Activated CD8-positive, alpha-beta memory T cell treated with anti-CD3 and anti-CD28 coated beads, Interleukin-2, amount 10 ng/mL, durations not matched to agents 7 days and 5 days (primary cell): ENCODE data around the gene HMGB3. TPM values are rescaled to one million over a fixed set of nuclear protein-coding genes. Genes with fewer than 3 reads are reported as not detected.
"Not testable (repeated sequence)": the region's sequence is repeated elsewhere in the genome, so short reads cannot be mapped to it uniquely, and the experiment has no call there.

Source experiments
- ATAC-seq: fragments of 150-1000 bp; cut with Tn5 transposase; one replicate; pipeline ENCODE4 v1.10.0; 2021; ENCODE audit warnings: moderate library complexity
- CTCF ChIA-PET: fragments of 350-600 bp; sonication (Branson Sonifier 250); formaldehyde crosslinking; loops from one replicate; lab custom pipeline; 2021; ENCODE audit warnings: antibody characterized with exemption; lab: Charles Lee
- DNase-seq: peaks from one replicate; pipeline ENCODE4 v3.0.0-alpha.2; 2020
- H3K27ac Mint-ChIP-seq: one replicate; pipeline ENCODE4 v1.8.0; 2021; ENCODE audit warnings: mild to moderate bottlenecking, mixed read lengths
- H3K27me3 Mint-ChIP-seq: one replicate; pipeline ENCODE4 v1.8.0; 2021; ENCODE audit warnings: mixed read lengths
- H3K36me3 Mint-ChIP-seq: one replicate; pipeline ENCODE4 v1.8.0; 2021; ENCODE audit warnings: mild to moderate bottlenecking, mixed read lengths
- H3K4me1 Mint-ChIP-seq: one replicate; pipeline ENCODE4 v1.8.0; 2021; ENCODE audit warnings: mixed read lengths
- H3K4me3 Mint-ChIP-seq: one replicate; pipeline ENCODE4 v1.8.0; 2021; ENCODE audit warnings: mild to moderate bottlenecking, moderate library complexity, mixed read lengths
- H3K9me3 Mint-ChIP-seq: one replicate; pipeline ENCODE4 v1.8.0; 2022; ENCODE audit warnings: low read depth, mixed read lengths
- total RNA-seq, 2 experiments: library from RNA; stranded (reverse); gene quantifications; one replicate each; pipeline ENCODE4 v1.2.3, GENCODE V29; 2021

HMGB3 gene
- total RNA-seq, 2 experiments from 2014 or later: 32.3 to 47.3 TPM

GRCh38 chrX:150984169-150984824 lies 1.2 kb downstream of the HMGB3 start:
- CTCF ChIA-PET: no interaction called here
- Mint-ChIP-seq H3K9me3 (no peaks in the 10 kb centered on the region), H3K4me3 (peak overlapping the region; percentile 72), H3K27ac (peak overlapping the region; percentile 73), H3K27me3 (peaks cover 11% of the 10 kb centered on the region), H3K36me3 (peaks cover 6% of the 10 kb centered on the region), H3K4me1 (peaks cover 12% of the 10 kb centered on the region)
- DNase-seq: no peak
- peak; percentile 2 for ATAC-seq

- H3K27me3 Mint-ChIP-seq, CTCF ChIA-PET, H3K27ac Mint-ChIP-seq, H3K4me1 Mint-ChIP-seq, ATAC-seq, H3K4me3 Mint-ChIP-seq, H3K9me3 Mint-ChIP-seq, DNase-seq, H3K36me3 Mint-ChIP-seq: not testable (repeated sequence)
These were observed 4.6 kb downstream of the HMGB3 start for GRCh38 chrX:150987687-150988086.

- Mint-ChIP-seq H3K4me1 (peaks cover 7% of the 10 kb centered on the region), H3K36me3 (peaks cover 8% of the 10 kb centered on the region), H3K9me3 (no peaks in the 10 kb centered on the region), H3K27ac (no peak overlapping the region), H3K27me3 (peaks cover 2% of the 10 kb centered on the region), H3K4me3 (no peak overlapping the region)
- CTCF ChIA-PET: no interaction called here
- no peak for DNase-seq
- ATAC-seq: no peak
These were observed 6.3 kb downstream of the HMGB3 start for GRCh38 chrX:150989420-150989819.

GRCh38 chrX:150990910-150991309 lies 7.8 kb downstream of the HMGB3 start:
- Mint-ChIP-seq H3K27me3 (no peaks in the 10 kb centered on the region), H3K36me3 (peaks cover 8% of the 10 kb centered on the region), H3K9me3 (no peaks in the 10 kb centered on the region), H3K4me3 (no peak overlapping the region), H3K4me1 (no peaks in the 10 kb centered on the region), H3K27ac (no peak overlapping the region)
- DNase-seq (no peak), ATAC-seq (no peak)
- CTCF ChIA-PET: interaction anchor here (1.4 kb wide), 1 partner anchor 220 kb away, joined by 3 read pairs; no protein-coding TSS in a partner anchor

GRCh38 chrX:151000861-151001331 lies 17.8 kb downstream of the HMGB3 start:
- CTCF ChIA-PET: no interaction called here
- Mint-ChIP-seq H3K4me1 (no peaks in the 10 kb centered on the region), H3K9me3 (no peaks in the 10 kb centered on the region), H3K4me3 (no peak overlapping the region), H3K27me3 (no peaks in the 10 kb centered on the region), H3K36me3 (no peaks in the 10 kb centered on the region), H3K27ac (no peak overlapping the region)
- ATAC-seq (no peak), DNase-seq (no peak)

- no peaks in the 10 kb centered on the region for H3K36me3 Mint-ChIP-seq
- no peaks in the 10 kb centered on the region for H3K4me1 Mint-ChIP-seq
- peaks cover under 1% of the 10 kb centered on the region for H3K27me3 Mint-ChIP-seq
- H3K27ac Mint-ChIP-seq: no peak overlapping the region
- CTCF ChIA-PET: no interaction called here
- H3K4me3 Mint-ChIP-seq: no peak overlapping the region
- ATAC-seq: no peak
- H3K9me3 Mint-ChIP-seq: no peaks in the 10 kb centered on the region
- no peak for DNase-seq
These were observed 20.9 kb downstream of the HMGB3 start for GRCh38 chrX:151004085-151004484.

- Mint-ChIP-seq H3K9me3 (no peaks in the 10 kb centered on the region), H3K4me1 (no peaks in the 10 kb centered on the region), H3K4me3 (no peak overlapping the region), H3K36me3 (no peaks in the 10 kb centered on the region), H3K27me3 (peaks cover 2% of the 10 kb centered on the region), H3K27ac (no peak overlapping the region)
- ATAC-seq (no peak), DNase-seq (no peak)
- CTCF ChIA-PET: no interaction called here
These were observed 23.4 kb downstream of the HMGB3 start for GRCh38 chrX:151006410-151007109.

GRCh38 chrX:151009582-151009981 lies 26.4 kb downstream of the HMGB3 start:
- H3K36me3 Mint-ChIP-seq: no peaks in the 10 kb centered on the region
- no peak for ATAC-seq
- H3K27me3 Mint-ChIP-seq: peaks cover 2% of the 10 kb centered on the region
- no peak overlapping the region for H3K27ac Mint-ChIP-seq
- CTCF ChIA-PET: no interaction called here
- DNase-seq: no peak
- no peaks in the 10 kb centered on the region for H3K4me1 Mint-ChIP-seq
- H3K4me3 Mint-ChIP-seq: no peak overlapping the region
- H3K9me3 Mint-ChIP-seq: peaks cover 2% of the 10 kb centered on the region

GRCh38 chrX:151013164-151013743 lies 30.1 kb downstream of the HMGB3 start:
- CTCF ChIA-PET: no interaction called here
- peaks cover 2% of the 10 kb centered on the region for H3K9me3 Mint-ChIP-seq
- H3K36me3 Mint-ChIP-seq: no peaks in the 10 kb centered on the region

GRCh38 chrX:151015684-151016083 lies 32.5 kb downstream of the HMGB3 start:
- ATAC-seq (no peak), DNase-seq (no peak)
- no peaks in the 10 kb centered on the region for H3K36me3 Mint-ChIP-seq
- H3K27ac Mint-ChIP-seq: no peak overlapping the region
- H3K4me1 Mint-ChIP-seq: no peaks in the 10 kb centered on the region
- no peaks in the 10 kb centered on the region for H3K27me3 Mint-ChIP-seq
- H3K4me3 Mint-ChIP-seq: no peak overlapping the region
- CTCF ChIA-PET: no interaction called here
- peaks cover 2% of the 10 kb centered on the region for H3K9me3 Mint-ChIP-seq

More at GRCh38 chrX:151013164-151013743, 30.1 kb downstream of the HMGB3 start:
- H3K27ac Mint-ChIP-seq: no peak overlapping the region
- H3K4me3 Mint-ChIP-seq: no peak overlapping the region
- DNase-seq: no peak
- H3K27me3 Mint-ChIP-seq: peaks cover 2% of the 10 kb centered on the region
- H3K4me1 Mint-ChIP-seq: no peaks in the 10 kb centered on the region
- ATAC-seq: no peak

- no peaks in the 10 kb centered on the region for H3K9me3 Mint-ChIP-seq
- no peaks in the 10 kb centered on the region for H3K4me1 Mint-ChIP-seq
- H3K36me3 Mint-ChIP-seq: no peaks in the 10 kb centered on the region
- CTCF ChIA-PET: no interaction called here
- H3K27me3 Mint-ChIP-seq: no peaks in the 10 kb centered on the region
- ATAC-seq: no peak
- DNase-seq: no peak
- H3K4me3 Mint-ChIP-seq: no peak overlapping the region
- H3K27ac Mint-ChIP-seq: no peak overlapping the region
These were observed 36.7 kb downstream of the HMGB3 start for GRCh38 chrX:151019856-151020255.

GRCh38 chrX:151030845-151031244 lies 47.7 kb downstream of the HMGB3 start:
- no peaks in the 10 kb centered on the region for H3K9me3 Mint-ChIP-seq
- no peaks in the 10 kb centered on the region for H3K27me3 Mint-ChIP-seq
- H3K4me1 Mint-ChIP-seq: peaks cover 7% of the 10 kb centered on the region
- H3K36me3 Mint-ChIP-seq: no peaks in the 10 kb centered on the region
- peak; percentile 78 for ATAC-seq
- no peak overlapping the region for H3K4me3 Mint-ChIP-seq
- CTCF ChIA-PET: no interaction called here
- H3K27ac Mint-ChIP-seq: no peak overlapping the region
- DNase-seq: peak; percentile 38

GRCh38 chrX:151031391-151031975 lies 48.3 kb downstream of the HMGB3 start:
- Mint-ChIP-seq H3K36me3 (no peaks in the 10 kb centered on the region), H3K27ac (no peak overlapping the region), H3K4me3 (no peak overlapping the region), H3K4me1 (peaks cover 7% of the 10 kb centered on the region), H3K9me3 (no peaks in the 10 kb centered on the region), H3K27me3 (no peaks in the 10 kb centered on the region)
- ATAC-seq (no peak), DNase-seq (no peak)
- CTCF ChIA-PET: no interaction called here
